Heart left ventricle (tissue), 13 donors: ENCODE measurements around the gene CYP2D6.

Experiments used
- POLR2A ChIP-seq, 2 donors: fragments of 450-650 bp; IDR thresholded peaks; one replicate each; pipeline ENCODE4 v1.6.1; 2017; ENCODE audit warnings: antibody characterized with exemption in 2 of 2, mild to moderate bottlenecking in 2 of 2, moderate library complexity in 2 of 2
- TF ChIP-seq, protein P1 (sequence below), 12 donors: fragments of 200-600 bp; sonication (generic) in 4 of 12; IDR thresholded peaks; one replicate each; pipeline versions ENCODE4 v1.5.0 to v1.8.0; 2018 to 2022; ENCODE audit warnings: antibody characterized with exemption in 12 of 12, mild to moderate bottlenecking in 5 of 12
- donor health status: ischemic (EF 13 %, LVEDD 7.1; RV severe dilation, severe dysfunction).
- donor health status: DM: no; HTN: yes; CAD: no.
- donor health status: DM: no; HTN: no; CAD: no.
- donor health status: ischemic (EF 25% LVEDD 6.9; RV normal size, moderate dysfunction).
- donor health status: ischemic (EF 25% LVEDD 5.7; RV mildly dilated, moderate dysfunction).
- donor health status: ischemic (EF 35%, LVEDD 5.7; RV mildly dilated, moderate dysfunction).
- donor health status: nonischemic (EF 11% LVEDD 7.7; RV severe dilation, severe dysfunction).
- donor health status: DM: yes; HTN: yes; CAD: no.
- donor health status: PGD.
- donor health status: ischemic (EF 29% LVEDD 5.4; RV normal size, mild dysfunction).
- donor health status: nonischemic (EF 23%, LVEDD 6.1; RV moderate dilation, normal function).

DNA sequence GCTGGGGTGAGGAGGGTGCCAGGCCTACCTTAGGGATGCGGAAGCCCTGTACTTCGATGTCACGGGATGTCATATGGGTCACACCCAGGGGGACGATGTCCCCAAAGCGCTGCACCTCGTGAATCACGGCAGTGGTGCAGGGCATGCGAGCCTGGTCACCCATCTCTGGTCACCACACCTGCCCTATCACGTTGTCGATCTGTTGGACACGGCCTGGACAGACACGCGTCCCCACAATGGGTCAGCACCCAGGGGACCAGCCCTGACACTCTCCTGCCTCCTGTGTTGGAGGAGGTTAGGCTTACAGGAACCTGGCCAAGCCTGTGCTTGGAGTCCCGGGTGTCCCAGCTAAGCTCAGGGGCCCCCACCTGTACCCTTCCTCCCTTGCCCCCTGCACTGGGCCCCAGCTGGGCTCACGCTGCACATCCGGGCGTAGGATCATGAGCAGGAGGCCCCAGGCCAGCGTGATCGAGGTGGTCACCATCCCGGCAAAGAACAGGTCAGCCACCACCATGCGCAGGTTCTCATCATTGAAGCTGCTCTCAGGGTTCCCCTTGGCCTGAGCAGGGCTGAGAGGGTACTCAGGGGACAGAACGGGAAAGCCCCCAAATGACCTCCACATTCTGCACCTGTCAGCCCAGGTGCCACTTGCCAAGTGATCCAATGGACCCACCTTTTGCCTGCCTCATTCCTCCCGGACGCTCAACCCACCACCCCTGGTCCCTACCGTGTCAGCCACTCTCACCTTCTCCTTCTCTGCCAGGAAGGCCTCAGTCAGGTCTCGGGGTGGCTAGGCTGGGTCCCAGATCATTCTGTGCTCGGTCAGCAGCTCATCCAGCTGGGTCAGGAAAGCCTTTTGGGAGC is 20.3 kb upstream of the CYP2D6 start:
- no peak for TF ChIP-seq POLR2A (IDR thresholded peaks at IDR 0.05)
- TF ChIP-seq, protein P1, sequence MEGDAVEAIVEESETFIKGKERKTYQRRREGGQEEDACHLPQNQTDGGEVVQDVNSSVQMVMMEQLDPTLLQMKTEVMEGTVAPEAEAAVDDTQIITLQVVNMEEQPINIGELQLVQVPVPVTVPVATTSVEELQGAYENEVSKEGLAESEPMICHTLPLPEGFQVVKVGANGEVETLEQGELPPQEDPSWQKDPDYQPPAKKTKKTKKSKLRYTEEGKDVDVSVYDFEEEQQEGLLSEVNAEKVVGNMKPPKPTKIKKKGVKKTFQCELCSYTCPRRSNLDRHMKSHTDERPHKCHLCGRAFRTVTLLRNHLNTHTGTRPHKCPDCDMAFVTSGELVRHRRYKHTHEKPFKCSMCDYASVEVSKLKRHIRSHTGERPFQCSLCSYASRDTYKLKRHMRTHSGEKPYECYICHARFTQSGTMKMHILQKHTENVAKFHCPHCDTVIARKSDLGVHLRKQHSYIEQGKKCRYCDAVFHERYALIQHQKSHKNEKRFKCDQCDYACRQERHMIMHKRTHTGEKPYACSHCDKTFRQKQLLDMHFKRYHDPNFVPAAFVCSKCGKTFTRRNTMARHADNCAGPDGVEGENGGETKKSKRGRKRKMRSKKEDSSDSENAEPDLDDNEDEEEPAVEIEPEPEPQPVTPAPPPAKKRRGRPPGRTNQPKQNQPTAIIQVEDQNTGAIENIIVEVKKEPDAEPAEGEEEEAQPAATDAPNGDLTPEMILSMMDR (IDR thresholded peaks at IDR 0.05): no peak
